Mesenchymal stem cell (in vitro differentiated cells and primary cell): ENCODE data around the gene KIF6.

Experiments used
- DNase-seq: peaks from one replicate; pipeline ENCODE4 v3.0.0-alpha.2; 2013
- H2AFZ ChIP-seq: one replicate; pipeline ENCODE4 v1.6.1; 2013; ENCODE audit warnings: low read depth, mild to moderate bottlenecking, control low read depth, inconsistent platforms, low read length, moderate library complexity
- H2AK5ac ChIP-seq: 2 replicates; pipeline ENCODE4 v1.6.1; 2013; ENCODE audit warnings: low read length, moderate library complexity, mild to moderate bottlenecking, inconsistent platforms; ENCODE audit not compliant: severe bottlenecking
- H2BK120ac ChIP-seq: one replicate; pipeline ENCODE4 v1.6.1; 2013; ENCODE audit warnings: low read depth, mild to moderate bottlenecking, inconsistent platforms, low read length, moderate library complexity
- H2BK12ac ChIP-seq, 2 experiments: one replicate each; pipeline ENCODE4 v1.6.1; 2013; ENCODE audit warnings: inconsistent platforms in 2 of 2, low read length in 2 of 2, mild to moderate bottlenecking in 2 of 2, moderate library complexity in 2 of 2, control low read depth in 1 of 2
- H2BK15ac ChIP-seq: one replicate; pipeline ENCODE4 v1.6.1; 2013; ENCODE audit warnings: mild to moderate bottlenecking, low read depth, inconsistent platforms; ENCODE audit not compliant: poor library complexity, severe bottlenecking
- H2BK5ac ChIP-seq: 2 replicates; pipeline ENCODE4 v1.6.1; 2013; ENCODE audit warnings: low read depth, mild to moderate bottlenecking, low read length, control low read depth, inconsistent platforms; ENCODE audit not compliant: poor library complexity, severe bottlenecking
- H3K14ac ChIP-seq, 2 experiments: one replicate each; pipeline ENCODE4 v1.6.1; 2013; ENCODE audit warnings: inconsistent platforms in 2 of 2, low read length in 2 of 2, control low read depth in 1 of 2, mild to moderate bottlenecking in 1 of 2, moderate library complexity in 1 of 2
- H3K18ac ChIP-seq, 2 experiments: one replicate each; pipeline ENCODE4 v1.6.1; 2013; ENCODE audit warnings: inconsistent platforms in 2 of 2, low read length in 2 of 2, control low read depth in 1 of 2, low read depth in 1 of 2, mild to moderate bottlenecking in 1 of 2
- H3K23ac ChIP-seq, 2 experiments: one replicate each; pipeline ENCODE4 v1.6.1; 2013; ENCODE audit warnings: inconsistent platforms in 2 of 2, low read length in 2 of 2, mild to moderate bottlenecking in 2 of 2, moderate library complexity in 2 of 2, control low read depth in 1 of 2
- H3K27ac ChIP-seq: 2 replicates; pipeline ENCODE4 v1.5.1; 2013; ENCODE audit warnings: mild to moderate bottlenecking, moderate library complexity, low read length, control low read depth, inconsistent platforms; ENCODE audit not compliant: poor library complexity, severe bottlenecking
- H3K27me3 ChIP-seq, 2 experiments: 2 replicates each; pipeline versions ENCODE4 v1.6.1 to v1.7.0; 2013; ENCODE audit warnings: low read length in 2 of 2, mild to moderate bottlenecking in 2 of 2, moderate library complexity in 2 of 2, control low read depth in 1 of 2, inconsistent platforms in 1 of 2; ENCODE audit not compliant: control insufficient read depth in 1 of 2, insufficient read depth in 1 of 2
- H3K36me3 ChIP-seq, 2 experiments: 2 replicates each; pipeline versions ENCODE4 v1.6.1 to v1.7.0; 2013; ENCODE audit warnings: low read length in 2 of 2, control low read depth in 1 of 2, inconsistent platforms in 1 of 2, low read depth in 1 of 2, mild to moderate bottlenecking in 1 of 2; ENCODE audit not compliant: insufficient read depth in 2 of 2, control insufficient read depth in 1 of 2
- H3K4ac ChIP-seq, 2 experiments: one replicate each; pipeline ENCODE4 v1.6.1; 2013; ENCODE audit warnings: inconsistent platforms in 2 of 2, low read length in 2 of 2, mild to moderate bottlenecking in 2 of 2, moderate library complexity in 2 of 2, control low read depth in 1 of 2, low read depth in 1 of 2
- H3K4me1 ChIP-seq: 2 replicates; pipeline ENCODE4 v1.6.1; 2013; ENCODE audit warnings: low read depth, low read length, control low read depth; ENCODE audit not compliant: control insufficient read depth, insufficient read depth
- H3K4me2 ChIP-seq: 2 replicates; pipeline ENCODE4 v1.6.1; 2013; ENCODE audit warnings: low read length, mild to moderate bottlenecking, inconsistent platforms; ENCODE audit not compliant: poor library complexity, severe bottlenecking
- H3K4me3 ChIP-seq, 2 experiments: 2 replicates each; pipeline versions ENCODE4 v1.5.1 to v1.7.0; 2013; ENCODE audit warnings: low read length in 2 of 2, mild to moderate bottlenecking in 2 of 2, control low read depth in 1 of 2, low read depth in 1 of 2; ENCODE audit not compliant: insufficient read depth in 1 of 2
- H3K79me1 ChIP-seq: replicated peaks from 2 replicates; pipeline ENCODE4 v1.6.1; 2013; ENCODE audit warnings: mild to moderate bottlenecking, control low read depth, low read length, inconsistent platforms; ENCODE audit not compliant: poor library complexity, severe bottlenecking
- H3K9ac ChIP-seq: 2 replicates; pipeline ENCODE4 v1.7.0; 2013; ENCODE audit warnings: mild to moderate bottlenecking, low read length, moderate library complexity
- H3K9me3 ChIP-seq: 2 replicates; pipeline ENCODE4 v1.7.0; 2013; ENCODE audit warnings: mild to moderate bottlenecking, low read length; ENCODE audit not compliant: control insufficient read depth
- H4K8ac ChIP-seq: one replicate; pipeline ENCODE4 v1.6.1; 2013; ENCODE audit warnings: inconsistent platforms, mild to moderate bottlenecking, low read length, moderate library complexity
- H4K91ac ChIP-seq: one replicate; pipeline ENCODE4 v1.6.1; 2013; ENCODE audit warnings: mild to moderate bottlenecking, low read length, inconsistent platforms
- WGBS: methylation state at CpG from one replicate; pipeline ENCODE4 v1.1.7; 2013; ENCODE audit warnings: mixed read lengths; 5-methylcytosine and 5-hydroxymethylcytosine counted together

KIF6 gene

GRCh38 chr6:39590871-39591393 is 134.3 kb downstream of the KIF6 start:
- H3K4me1 ChIP-seq: no peaks in the 10 kb centered on the region
- no peak overlapping the region for H2AFZ ChIP-seq
- no peak overlapping the region for H3K27ac ChIP-seq
- no peak overlapping the region for H4K8ac ChIP-seq
- H3K18ac ChIP-seq: no peak overlapping the region
- H3K9ac ChIP-seq: no peak overlapping the region
- H3K4me3 ChIP-seq: no peak overlapping the region
- H3K27me3 ChIP-seq: no peaks in the 10 kb centered on the region
- no peak overlapping the region for H3K14ac ChIP-seq
- WGBS: 99% methylated on average over 2 of the region's 5 CpGs
- H2BK15ac ChIP-seq: no peak overlapping the region
- no peak for DNase-seq
- H2BK5ac ChIP-seq: no peak overlapping the region
- no peak overlapping the region for H2AK5ac ChIP-seq
- no peak overlapping the region for H2BK120ac ChIP-seq
- H2BK12ac ChIP-seq: no peak overlapping the region
- no peak overlapping the region for H3K23ac ChIP-seq
- no peak overlapping the region for H3K4ac ChIP-seq
- no peaks in the 10 kb centered on the region for H3K79me1 ChIP-seq
- H3K36me3 ChIP-seq: no peaks in the 10 kb centered on the region
- no peaks in the 10 kb centered on the region for H3K9me3 ChIP-seq
- no peak overlapping the region for H4K91ac ChIP-seq
- no peak overlapping the region for H3K4me2 ChIP-seq

DNA sequence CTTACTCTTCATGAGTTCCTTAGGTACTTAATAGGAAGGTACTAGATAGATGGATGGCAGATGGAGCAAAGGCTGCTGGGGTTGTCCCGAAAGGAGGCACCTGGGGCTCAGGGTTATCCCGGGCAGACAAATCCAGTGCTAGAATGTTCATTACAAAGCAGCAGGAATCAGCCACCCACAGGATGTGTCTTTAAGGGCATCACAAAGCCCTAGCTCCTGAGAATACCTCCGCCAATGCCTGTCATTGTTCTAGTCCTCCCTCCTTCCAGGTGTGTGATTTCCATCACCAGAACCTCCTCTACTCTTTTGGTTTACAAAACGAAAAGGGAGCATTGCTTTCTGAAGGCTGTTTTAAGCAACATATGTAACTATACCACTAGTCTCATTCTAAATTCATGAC is 138.1 kb downstream of the KIF6 start:
- WGBS: 97% methylated on average over 4 of the region's 4 CpGs
- no peaks in the 10 kb centered on the region for H3K27me3 ChIP-seq

DNA sequence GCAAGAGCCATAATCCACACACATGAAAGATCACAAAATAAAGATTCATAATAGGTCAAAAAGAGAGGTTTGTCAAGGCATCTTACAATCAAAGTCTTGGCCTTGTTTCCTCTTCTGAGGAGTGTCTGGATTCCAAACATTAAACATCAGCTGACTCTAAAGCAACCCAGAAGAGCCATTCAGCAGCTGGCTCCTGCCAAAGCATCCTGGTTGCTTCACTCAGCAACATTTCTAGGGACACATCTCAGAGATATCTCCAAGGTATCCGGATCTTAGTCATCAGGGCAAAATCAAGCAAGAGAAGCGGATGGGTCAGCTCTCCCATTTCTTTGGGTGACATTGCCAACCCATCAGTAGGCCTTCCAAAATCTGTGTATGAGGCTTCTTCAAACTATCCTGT is 139.6 kb downstream of the KIF6 start:
- H3K27ac ChIP-seq: no peak overlapping the region
- H2BK15ac ChIP-seq: no peak overlapping the region
- no peak overlapping the region for H3K23ac ChIP-seq
- no peak overlapping the region for H2AK5ac ChIP-seq
- no peaks in the 10 kb centered on the region for H3K9me3 ChIP-seq
- no peak overlapping the region for H2BK5ac ChIP-seq
- H3K36me3 ChIP-seq: no peaks in the 10 kb centered on the region
- no peak for DNase-seq
- H2AFZ ChIP-seq: no peak overlapping the region
- WGBS: 100% methylated on average over 2 of the region's 2 CpGs
- H3K4ac ChIP-seq: no peak overlapping the region
- H3K18ac ChIP-seq: no peak overlapping the region
- H3K4me2 ChIP-seq: no peak overlapping the region
- H2BK12ac ChIP-seq: no peak overlapping the region
- H3K27me3 ChIP-seq: no peaks in the 10 kb centered on the region
- H3K9ac ChIP-seq: no peak overlapping the region
- no peaks in the 10 kb centered on the region for H3K4me1 ChIP-seq
- H3K79me1 ChIP-seq: no peaks in the 10 kb centered on the region
- H4K91ac ChIP-seq: no peak overlapping the region
- no peak overlapping the region for H4K8ac ChIP-seq
- H3K4me3 ChIP-seq: no peak overlapping the region
- no peak overlapping the region for H3K14ac ChIP-seq
- no peak overlapping the region for H2BK120ac ChIP-seq

More for the DNA sequence above, 138.1 kb downstream of the KIF6 start:
- Histone ChIP-seq H2BK120ac (no peak overlapping the region), H4K91ac (no peak overlapping the region), H2BK12ac (no peak overlapping the region), H3K79me1 (no peaks in the 10 kb centered on the region), H2BK5ac (no peak overlapping the region), H2AFZ (no peak overlapping the region), H3K27ac (no peak overlapping the region), H4K8ac (no peak overlapping the region), H3K4me2 (no peak overlapping the region), H3K9ac (no peak overlapping the region), H3K9me3 (no peaks in the 10 kb centered on the region), H3K14ac (peak overlapping the region in 1 of 2 experiments; percentile 28), H3K4me1 (no peaks in the 10 kb centered on the region), H3K23ac (no peak overlapping the region), H2BK15ac (no peak overlapping the region), H3K4me3 (no peak overlapping the region), H3K36me3 (no peaks in the 10 kb centered on the region), H3K4ac (no peak overlapping the region), H2AK5ac (no peak overlapping the region), H3K18ac (no peak overlapping the region)
- DNase-seq: no peak

DNA sequence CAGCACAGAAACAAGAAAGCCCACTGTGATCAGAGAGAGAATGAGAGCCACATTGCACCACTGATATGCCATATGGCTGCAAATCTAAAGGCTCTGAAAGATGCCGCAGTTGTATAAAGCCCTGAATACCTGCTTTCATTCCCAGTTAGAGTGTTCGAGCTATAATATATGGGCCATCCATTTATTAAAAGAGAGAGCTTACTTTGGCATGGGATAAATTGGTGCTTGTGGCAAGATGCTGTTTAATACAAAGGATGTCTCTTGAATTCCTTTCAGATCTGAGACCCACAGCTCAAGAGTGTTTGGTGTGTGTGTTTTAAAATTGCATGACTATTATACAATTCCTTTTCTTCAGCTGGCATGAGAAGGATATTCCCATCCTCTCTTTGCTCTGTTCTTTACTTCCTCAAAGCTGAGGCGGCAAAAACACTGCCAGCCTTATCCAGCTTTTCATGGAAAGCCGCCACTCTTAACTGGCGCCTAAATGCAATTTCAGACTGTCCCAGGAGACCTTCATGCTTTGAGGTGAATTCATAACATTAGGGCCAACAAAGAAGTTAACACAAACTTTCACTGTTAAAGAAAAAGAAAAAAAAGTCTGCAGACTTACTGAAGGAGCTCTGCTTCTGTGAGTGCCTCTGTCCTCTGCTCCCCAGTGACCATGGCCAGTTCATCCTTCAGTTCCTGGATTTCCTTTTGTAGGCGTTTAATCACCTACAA is 147.6 kb downstream of the KIF6 start:
- Histone ChIP-seq H3K4me1 (no peaks in the 10 kb centered on the region), H3K23ac (no peak overlapping the region), H3K14ac (no peak overlapping the region), H3K4me2 (no peak overlapping the region), H3K9ac (no peak overlapping the region), H4K8ac (no peak overlapping the region), H2BK12ac (no peak overlapping the region), H2AK5ac (no peak overlapping the region), H3K27ac (no peak overlapping the region), H3K4me3 (no peak overlapping the region), H3K27me3 (no peaks in the 10 kb centered on the region), H2BK5ac (no peak overlapping the region), H3K9me3 (no peaks in the 10 kb centered on the region), H3K18ac (no peak overlapping the region), H2BK15ac (no peak overlapping the region), H4K91ac (no peak overlapping the region), H3K36me3 (no peaks in the 10 kb centered on the region), H2BK120ac (no peak overlapping the region), H3K79me1 (no peaks in the 10 kb centered on the region), H2AFZ (no peak overlapping the region), H3K4ac (no peak overlapping the region)
- no peak for DNase-seq
- 94% methylated on average over 5 of the region's 6 CpGs for WGBS
